T-helper 17 cell (primary cell): ENCODE data around the gene RBM34. TPM values are rescaled to one million over a fixed set of nuclear protein-coding genes. Genes with fewer than 3 reads are reported as not detected.
"Not testable (repeated sequence)": the region's sequence is repeated elsewhere in the genome, so short reads cannot be mapped to it uniquely, and the experiment has no call there.

Experiments
- ATAC-seq: fragments of 150-1000 bp; cut with Tn5 transposase; 2 replicates; pipeline ENCODE4 v1.10.0; 2021; ENCODE audit warnings: mild to moderate bottlenecking, moderate library complexity
- DNase-seq, 3 donors: peaks; one replicate each; pipeline versions ENCODE4 v3.0.0 to v3.0.0-alpha.2; 2020 to 2021
- H3K9me3 ChIP-seq: one replicate; pipeline ENCODE4 v1.7.0; 2013; ENCODE audit warnings: low read length, mild to moderate bottlenecking; ENCODE audit not compliant: control insufficient read depth, poor library complexity, severe bottlenecking
- H3K27ac Mint-ChIP-seq: one replicate; pipeline ENCODE4 v1.8.0; 2022; ENCODE audit warnings: mild to moderate bottlenecking, moderate library complexity, mixed read lengths
- H3K27me3 Mint-ChIP-seq: one replicate; pipeline ENCODE4 v1.8.0; 2022; ENCODE audit warnings: mixed read lengths
- H3K36me3 Mint-ChIP-seq: one replicate; pipeline ENCODE4 v1.8.0; 2022; ENCODE audit warnings: low read depth, mixed read lengths
- H3K4me1 Mint-ChIP-seq: one replicate; pipeline ENCODE4 v1.8.0; 2022; ENCODE audit warnings: mild to moderate bottlenecking, mixed read lengths
- H3K4me3 Mint-ChIP-seq: one replicate; pipeline ENCODE4 v1.8.0; 2022; ENCODE audit warnings: mild to moderate bottlenecking, moderate library complexity, mixed read lengths
- total RNA-seq, 4 donors: library from RNA in 2 of 4; stranded (reverse) in 2 of 4; gene quantifications; one replicate each; pipeline ENCODE4 v1.2.3 and lab custom pipeline; 2022 to 2026

Gene RBM34
- total RNA-seq, 2 donors from 2014 or later = 147 to 148 TPM

DNA sequence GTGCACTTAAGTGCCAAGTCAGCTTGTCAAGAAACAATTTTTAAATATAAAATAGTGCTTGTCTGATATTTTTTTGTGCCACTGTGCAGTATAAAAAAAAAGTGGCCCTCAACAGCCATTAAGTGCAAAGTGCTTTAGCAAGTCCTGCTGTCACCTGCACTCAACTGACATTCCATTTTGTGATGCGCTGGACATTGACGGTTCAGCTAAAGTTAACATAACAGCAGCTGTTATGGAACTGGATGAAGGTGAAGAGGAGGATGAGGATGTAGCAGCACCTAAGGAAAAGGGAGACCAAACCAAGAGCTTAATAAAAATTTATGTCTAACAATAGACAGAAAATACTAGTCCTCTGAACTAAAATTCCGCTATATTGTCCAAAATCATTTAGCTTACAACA lies 7.3 kb upstream of the RBM34 start:
- ATAC-seq = no peak
- no peak for DNase-seq
- Mint-ChIP-seq H3K27me3 (no peaks in the 10 kb centered on the region), H3K4me3 (no peak overlapping the region), H3K4me1 (peaks cover 4% of the 10 kb centered on the region), H3K36me3 (peaks cover 2% of the 10 kb centered on the region), H3K27ac (no peak overlapping the region)
- no peaks in the 10 kb centered on the region for H3K9me3 ChIP-seq

DNA sequence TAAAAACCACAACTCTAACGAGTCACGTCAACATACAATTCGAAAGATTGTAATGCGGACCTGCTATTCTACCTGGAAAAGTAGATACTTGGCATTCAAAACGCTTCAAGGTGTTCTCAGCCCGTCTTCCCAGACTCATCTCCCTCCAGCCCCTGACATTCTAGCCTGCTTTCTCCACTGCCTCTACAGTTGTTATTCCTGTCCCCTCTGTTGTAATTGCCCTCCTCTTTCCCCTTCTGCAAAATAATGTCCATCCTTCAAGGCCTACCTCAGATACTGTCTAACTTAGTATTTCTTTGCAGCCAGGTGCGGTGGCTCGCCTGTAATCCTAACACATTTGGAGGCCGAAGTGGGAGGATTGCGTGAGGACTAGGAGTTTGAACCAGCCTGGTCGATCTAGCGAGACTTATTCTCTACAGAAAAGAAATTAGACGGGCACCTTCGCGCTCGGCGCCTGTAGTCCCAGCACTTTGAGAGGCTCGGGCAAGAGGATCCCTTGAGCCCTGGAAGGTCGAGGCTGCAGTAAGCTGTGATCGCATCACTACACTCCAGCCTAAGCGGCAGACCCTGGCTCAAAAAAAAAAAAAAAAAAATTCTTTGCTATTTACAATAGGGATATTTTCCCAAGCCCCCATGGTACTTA lies 756 bp upstream of the RBM34 start:
- ATAC-seq (no peak), DNase-seq (no peak)
- Mint-ChIP-seq H3K27me3 (no peaks in the 10 kb centered on the region), H3K4me1 (peaks cover 19% of the 10 kb centered on the region), H3K27ac (no peak overlapping the region), H3K4me3 (peak overlapping the region; percentile 98), H3K36me3 (peaks cover 3% of the 10 kb centered on the region)
- no peaks in the 10 kb centered on the region for H3K9me3 ChIP-seq

GRCh38 chr1:235160383-235160956 lies 580 bp downstream of the RBM34 start:
- Mint-ChIP-seq H3K4me3 (peak overlapping the region; percentile 98), H3K27me3 (no peaks in the 10 kb centered on the region), H3K4me1 (peaks cover 19% of the 10 kb centered on the region), H3K27ac (no peak overlapping the region), H3K36me3 (peaks cover 3% of the 10 kb centered on the region)
- DNase-seq = no peak
- no peaks in the 10 kb centered on the region for H3K9me3 ChIP-seq
- ATAC-seq = peak; percentile 66

DNA sequence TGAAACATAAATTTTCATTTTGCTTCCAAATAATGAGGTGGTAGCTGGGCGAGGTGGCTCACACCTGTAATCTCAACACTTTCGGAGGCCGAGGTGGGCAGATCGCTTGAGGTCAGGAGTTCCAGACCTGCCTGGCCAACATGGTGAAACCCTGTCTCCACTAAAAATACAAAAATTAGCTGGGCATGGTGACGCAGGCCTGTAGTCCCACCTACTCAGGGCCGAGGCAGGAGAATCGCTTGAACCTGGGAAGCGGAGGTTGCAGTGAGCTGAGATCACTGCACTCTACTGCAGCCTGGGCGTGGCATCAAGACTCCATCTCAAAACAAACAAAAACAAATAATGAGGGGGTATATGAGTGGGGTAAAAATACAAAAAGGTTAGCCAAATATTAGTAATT lies 1.1 kb downstream of the RBM34 start:
- not testable (repeated sequence) for DNase-seq, ATAC-seq, H3K27ac Mint-ChIP-seq, H3K27me3 Mint-ChIP-seq, H3K36me3 Mint-ChIP-seq, H3K9me3 ChIP-seq
- Mint-ChIP-seq H3K4me3 (peak overlapping the region; percentile 98), H3K4me1 (peaks cover 19% of the 10 kb centered on the region)

GRCh38 chr1:235159284-235159683 lies 1.8 kb downstream of the RBM34 start:
- peak overlapping the region; percentile 98 for H3K4me3 Mint-ChIP-seq

DNA sequence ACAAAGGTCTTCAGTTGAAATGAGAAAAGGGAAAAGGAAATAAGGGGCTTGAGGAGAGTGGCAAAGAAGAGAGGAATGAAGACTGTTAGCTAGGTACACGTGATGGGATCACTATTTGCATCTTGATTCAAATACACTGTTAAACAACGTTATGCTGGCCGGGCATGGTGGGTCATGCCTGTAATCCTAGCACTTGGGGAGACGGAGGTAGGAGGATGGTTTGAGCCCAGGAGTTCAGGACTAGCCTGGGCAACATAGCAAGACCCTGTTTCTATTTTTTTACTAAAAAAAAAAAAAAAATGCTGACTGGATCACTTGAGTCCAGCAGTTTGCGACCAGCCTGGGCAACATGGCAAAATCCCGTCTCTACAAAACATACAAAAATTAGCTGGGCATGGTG lies 2.4 kb downstream of the RBM34 start:
- Mint-ChIP-seq H3K4me3 (peak overlapping the region; percentile 55), H3K4me1 (peaks cover 20% of the 10 kb centered on the region), H3K27me3 (no peaks in the 10 kb centered on the region), H3K27ac (no peak overlapping the region), H3K36me3 (peaks cover 8% of the 10 kb centered on the region)
- ATAC-seq (no peak), DNase-seq (no peak)
- H3K9me3 ChIP-seq = no peaks in the 10 kb centered on the region

More at GRCh38 chr1:235159284-235159683, 1.8 kb downstream of the RBM34 start:
- ATAC-seq, H3K27me3 Mint-ChIP-seq, DNase-seq, H3K36me3 Mint-ChIP-seq, H3K27ac Mint-ChIP-seq, H3K9me3 ChIP-seq: not testable (repeated sequence)
- peaks cover 19% of the 10 kb centered on the region for H3K4me1 Mint-ChIP-seq

DNA sequence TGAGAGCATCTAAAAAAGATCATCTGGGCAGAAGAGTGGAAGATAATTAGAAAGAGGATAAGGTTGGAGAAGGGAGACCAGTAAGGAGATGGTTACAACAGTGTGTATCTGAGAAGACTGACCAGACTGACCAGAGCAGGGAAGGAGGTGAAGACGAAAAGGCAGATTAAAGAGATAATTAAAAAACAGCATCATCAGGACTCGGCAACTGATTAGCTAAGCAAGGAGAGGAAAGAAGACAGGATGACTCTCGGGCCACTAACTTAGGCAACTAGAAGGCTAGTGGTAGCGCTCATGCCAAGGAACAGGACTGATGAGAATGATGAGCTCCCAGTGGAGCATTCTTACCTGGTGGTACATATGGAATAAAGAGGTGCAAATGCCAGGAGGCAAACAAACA lies 3.9 kb downstream of the RBM34 start:
- H3K9me3 ChIP-seq = no peaks in the 10 kb centered on the region
- Mint-ChIP-seq H3K36me3 (peaks cover 8% of the 10 kb centered on the region), H3K4me3 (no peak overlapping the region), H3K27me3 (no peaks in the 10 kb centered on the region), H3K4me1 (peaks cover 22% of the 10 kb centered on the region), H3K27ac (no peak overlapping the region)
- DNase-seq (no peak), ATAC-seq (no peak)

DNA sequence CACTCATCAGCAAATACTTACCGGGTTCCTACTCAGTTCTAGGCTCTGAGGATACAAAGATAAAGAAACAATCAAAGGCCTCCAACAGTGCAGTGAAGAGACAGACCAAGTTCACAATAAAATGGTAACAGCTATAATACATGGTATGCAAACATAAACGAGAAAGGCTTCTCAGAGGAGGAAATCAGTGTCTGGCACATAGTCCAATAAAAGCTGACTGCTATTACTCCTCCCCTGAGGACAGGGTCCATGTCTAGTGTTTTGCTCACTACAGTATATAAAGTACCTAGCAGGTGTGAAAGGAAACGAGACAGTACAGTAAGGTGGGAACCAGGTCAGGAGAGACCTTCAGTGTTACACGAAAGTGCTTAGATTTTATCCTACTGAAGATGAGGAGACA lies 4.3 kb downstream of the RBM34 start:
- DNase-seq (no peak), ATAC-seq (no peak)
- H3K9me3 ChIP-seq = no peaks in the 10 kb centered on the region
- H3K27me3 Mint-ChIP-seq = no peaks in the 10 kb centered on the region
- H3K36me3 Mint-ChIP-seq = peaks cover 8% of the 10 kb centered on the region
- no peak overlapping the region for H3K4me3 Mint-ChIP-seq
- no peak overlapping the region for H3K27ac Mint-ChIP-seq
- peaks cover 21% of the 10 kb centered on the region for H3K4me1 Mint-ChIP-seq

DNA sequence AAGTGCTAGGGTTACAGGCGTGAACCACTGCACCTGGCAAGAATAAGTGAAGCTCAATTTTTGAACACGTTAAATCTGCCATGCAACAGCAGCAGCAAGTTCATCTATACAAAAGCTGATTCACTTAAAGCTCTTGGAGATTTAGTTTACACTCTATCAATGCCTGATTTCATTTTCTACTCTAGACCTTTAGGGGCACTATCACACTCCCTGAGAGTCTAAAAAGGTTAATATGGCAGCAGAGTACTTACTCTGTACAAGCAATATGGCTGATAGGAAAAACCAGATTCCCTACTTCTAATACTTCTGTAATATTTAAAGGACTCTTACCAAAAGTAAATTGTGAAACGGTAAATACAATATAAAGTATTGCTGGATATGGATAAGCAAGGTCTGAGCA lies 4.8 kb downstream of the RBM34 start:
- H3K4me1 Mint-ChIP-seq = peaks cover 19% of the 10 kb centered on the region
- H3K4me3 Mint-ChIP-seq = no peak overlapping the region
- DNase-seq (no peak), ATAC-seq (no peak)
- H3K27me3 Mint-ChIP-seq = no peaks in the 10 kb centered on the region
- no peaks in the 10 kb centered on the region for H3K9me3 ChIP-seq
- peaks cover 8% of the 10 kb centered on the region for H3K36me3 Mint-ChIP-seq
- H3K27ac Mint-ChIP-seq = no peak overlapping the region

DNA sequence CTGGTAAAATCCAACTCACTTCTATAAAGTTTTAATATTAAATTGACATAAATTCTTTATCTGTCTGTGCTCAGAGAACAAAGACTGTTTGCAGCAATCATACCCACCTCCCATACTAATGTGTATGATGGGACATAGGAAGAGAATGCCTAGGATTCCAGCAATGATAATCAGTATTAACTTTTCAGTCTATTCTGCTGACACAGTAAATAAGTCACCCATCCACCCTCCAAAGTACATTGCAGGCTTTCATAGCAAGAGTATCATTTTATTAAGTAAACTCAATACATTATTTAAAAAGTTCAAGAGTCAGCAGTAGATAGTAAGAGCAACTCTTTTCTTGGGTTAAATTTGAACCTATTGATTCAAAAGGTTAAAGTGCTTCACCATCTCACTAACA lies 8.8 kb downstream of the RBM34 start:
- Mint-ChIP-seq H3K4me3 (no peak overlapping the region), H3K27me3 (no peaks in the 10 kb centered on the region), H3K4me1 (peaks cover 21% of the 10 kb centered on the region), H3K36me3 (peaks cover 14% of the 10 kb centered on the region), H3K27ac (peak overlapping the region; percentile 11)
- no peak for ATAC-seq
- DNase-seq = no peak
- no peaks in the 10 kb centered on the region for H3K9me3 ChIP-seq

DNA sequence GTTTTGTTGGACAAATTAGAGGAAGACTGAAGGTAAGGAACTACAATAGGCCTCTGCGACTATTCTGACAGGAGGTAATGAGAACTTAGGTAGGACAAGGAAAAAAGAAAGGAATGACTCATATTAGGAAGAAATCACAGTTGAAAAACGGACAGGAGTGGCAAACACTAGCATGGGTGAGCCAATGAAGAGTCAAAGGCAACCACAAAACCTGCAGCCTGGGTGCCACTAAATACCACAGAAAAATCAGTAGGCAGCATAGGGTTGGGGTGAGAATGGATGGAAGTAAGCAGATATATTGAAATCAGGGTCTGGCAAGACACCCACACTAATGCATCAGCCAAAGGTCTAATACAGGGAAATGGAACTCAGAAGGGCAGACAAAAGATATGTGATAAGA lies 10.0 kb downstream of the RBM34 start:
- Mint-ChIP-seq H3K36me3 (peaks cover 14% of the 10 kb centered on the region), H3K27me3 (no peaks in the 10 kb centered on the region), H3K4me1 (peaks cover 23% of the 10 kb centered on the region), H3K27ac (peak overlapping the region; percentile 84), H3K4me3 (peak overlapping the region; percentile 25)
- DNase-seq (no peak), ATAC-seq (no peak)
- H3K9me3 ChIP-seq = no peaks in the 10 kb centered on the region

GRCh38 chr1:235149824-235150223 lies 11.2 kb downstream of the RBM34 start:
- Mint-ChIP-seq H3K4me3 (no peak overlapping the region), H3K27ac (peak overlapping the region; percentile 84)

DNA sequence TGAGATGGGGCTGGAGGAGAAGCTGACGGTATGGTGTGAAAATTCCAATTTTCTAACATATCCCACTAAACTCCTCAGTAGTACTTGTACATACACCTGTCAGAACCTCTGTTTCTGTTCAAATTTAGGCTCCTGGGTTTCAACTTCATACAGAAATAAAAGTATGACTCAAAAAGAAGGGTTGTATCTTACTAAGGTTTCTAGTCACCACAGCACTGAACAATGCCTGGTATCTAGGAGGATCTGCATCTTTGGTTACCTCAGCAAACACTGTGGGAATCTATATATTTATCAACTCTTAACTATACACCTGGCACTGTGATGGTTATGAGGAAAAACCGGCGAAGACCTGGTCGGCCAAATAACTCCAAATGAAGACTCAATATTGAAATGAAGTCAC lies 13.8 kb downstream of the RBM34 start:
- Mint-ChIP-seq H3K27me3 (no peaks in the 10 kb centered on the region), H3K4me1 (peaks cover 21% of the 10 kb centered on the region), H3K36me3 (peaks cover 10% of the 10 kb centered on the region), H3K4me3 (no peak overlapping the region), H3K27ac (no peak overlapping the region)
- H3K9me3 ChIP-seq = no peaks in the 10 kb centered on the region
- ATAC-seq (no peak), DNase-seq (no peak)

More at GRCh38 chr1:235149824-235150223, 11.2 kb downstream of the RBM34 start:
- DNase-seq (no peak), ATAC-seq (no peak)
- H3K9me3 ChIP-seq = no peaks in the 10 kb centered on the region
- Mint-ChIP-seq H3K36me3 (peaks cover 14% of the 10 kb centered on the region), H3K27me3 (no peaks in the 10 kb centered on the region), H3K4me1 (peaks cover 25% of the 10 kb centered on the region)

GRCh38 chr1:235145639-235146038 lies 15.4 kb downstream of the RBM34 start:
- no peak overlapping the region for H3K4me3 Mint-ChIP-seq
- H3K9me3 ChIP-seq = no peaks in the 10 kb centered on the region
- H3K27me3 Mint-ChIP-seq = no peaks in the 10 kb centered on the region
- H3K36me3 Mint-ChIP-seq = peaks cover 4% of the 10 kb centered on the region
- H3K27ac Mint-ChIP-seq = no peak overlapping the region
- ATAC-seq (no peak), DNase-seq (no peak)
- peaks cover 13% of the 10 kb centered on the region for H3K4me1 Mint-ChIP-seq
